GM12891 (cell line): ENCODE results near the gene PHLPP1.
A peak's percentile ranks its signal among the peaks of the same experiment; 100 is the strongest.

Source experiments
- DNase-seq: peaks from one replicate; pipeline ENCODE4 v3.0.0; 2011; ENCODE audit warnings: low spot score; ENCODE audit not compliant: insufficient read length
- FAIRE-seq: peaks from 2 replicates; lab custom pipeline; 2011; peaks lifted over from hg19 to GRCh38; lab: Jason Lieb, UNC
- PAX5 ChIP-seq: IDR thresholded peaks from 2 replicates; pipeline ENCODE4 v1.6.1; 2011; ENCODE audit warnings: low read length, moderate library complexity, mild to moderate bottlenecking; ENCODE audit not compliant: insufficient read depth, severe bottlenecking
- POLR2A ChIP-seq: IDR thresholded peaks from 2 replicates; pipeline ENCODE4 v1.6.1; 2011; ENCODE audit warnings: low read depth, low read length, control low read depth
- POLR2AphosphoS5 ChIP-seq: IDR thresholded peaks from 2 replicates; pipeline ENCODE4 v1.6.1; 2011; ENCODE audit warnings: low read depth, low read length, control low read depth
- POU2F2 ChIP-seq: IDR thresholded peaks from 2 replicates; pipeline ENCODE4 v1.6.1; 2011; ENCODE audit warnings: low read depth, mild to moderate bottlenecking, control low read depth, low read length, moderate library complexity
- SPI1 ChIP-seq: IDR thresholded peaks from 2 replicates; pipeline ENCODE4 v1.6.1; 2011; ENCODE audit warnings: low read depth, low read length, control low read depth
- TAF1 ChIP-seq: IDR thresholded peaks from 2 replicates; pipeline ENCODE4 v1.6.1; 2011; ENCODE audit warnings: low read depth, low read length, control low read depth

Gene PHLPP1

DNA sequence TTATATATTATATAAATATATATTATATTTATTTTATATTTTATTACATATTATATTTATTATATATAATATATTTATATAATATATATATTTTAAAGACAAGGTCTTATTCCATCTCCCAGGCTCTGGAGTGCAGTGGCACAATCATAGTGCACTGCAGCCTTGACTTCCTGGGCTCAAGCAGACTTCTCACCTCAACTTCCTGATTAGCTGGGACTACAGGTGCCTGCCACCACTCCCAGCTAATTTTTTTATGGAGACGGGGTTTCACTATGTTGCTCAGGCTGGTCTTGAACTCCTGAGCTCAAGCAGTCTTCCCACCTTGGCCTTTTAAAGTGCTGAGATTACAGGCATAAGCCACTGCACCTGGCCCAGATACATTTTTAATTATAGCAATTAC is 110.0 kb downstream of the PHLPP1 start:
- no peak for DNase-seq
- no peak for FAIRE-seq
- TF ChIP-seq TAF1 (no peak), SPI1 (no peak), POLR2AphosphoS5 (no peak), PAX5 (no peak)

DNA sequence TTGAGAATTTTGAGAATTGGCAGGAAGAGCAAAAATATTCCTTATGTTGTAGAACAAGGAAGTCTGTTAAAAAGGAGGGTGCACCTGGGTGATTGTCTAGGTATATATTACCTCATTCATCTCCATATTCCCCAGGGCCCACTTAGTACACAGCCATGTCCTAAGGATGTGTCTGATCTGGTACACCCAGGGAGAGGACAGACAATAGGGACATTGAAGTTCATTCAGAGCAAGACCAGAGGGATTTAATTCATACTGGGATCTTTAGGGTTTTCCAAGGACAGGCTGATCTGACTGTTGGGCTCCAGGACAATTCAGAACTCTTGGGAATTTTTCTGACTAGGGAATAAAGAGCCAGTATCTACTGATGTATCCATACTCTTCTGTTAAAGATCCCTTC is 112.1 kb downstream of the PHLPP1 start:
- DNase-seq = no peak
- no peak for FAIRE-seq
- TF ChIP-seq POLR2A = no peak
- TF ChIP-seq TAF1 = no peak
- no peak for TF ChIP-seq PAX5
- TF ChIP-seq SPI1 = no peak
- TF ChIP-seq POLR2AphosphoS5 = no peak
- no peak for TF ChIP-seq POU2F2

DNA sequence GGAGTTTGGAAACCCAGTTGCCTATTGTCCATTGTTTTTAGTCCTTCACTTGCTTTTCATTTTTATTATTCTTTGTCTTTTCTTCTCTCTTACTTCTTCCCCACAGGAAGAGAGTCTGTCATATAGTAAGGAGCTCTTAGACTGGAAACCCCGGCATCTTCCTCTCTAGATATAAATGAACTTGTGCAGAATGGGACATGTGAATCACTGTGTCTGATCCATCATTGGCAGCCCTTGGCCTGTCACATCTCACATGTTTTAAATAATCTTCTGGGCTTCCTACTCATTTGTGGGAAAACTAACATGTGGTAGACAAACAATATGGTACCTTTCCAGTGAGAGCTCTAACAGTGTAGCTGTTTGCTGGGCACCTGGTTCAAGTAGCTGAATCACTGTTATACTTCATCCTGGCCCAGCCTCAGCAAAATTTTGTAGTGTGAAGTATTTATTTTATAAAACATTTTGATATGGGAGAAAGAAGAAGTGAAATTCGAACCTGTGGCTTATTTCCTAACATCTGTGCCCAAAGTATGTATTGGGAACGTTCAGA is 112.8 kb downstream of the PHLPP1 start:
- DNase-seq (no peak), FAIRE-seq (no peak)
- TF ChIP-seq POLR2A = no peak
- TF ChIP-seq POU2F2 = no peak

DNA sequence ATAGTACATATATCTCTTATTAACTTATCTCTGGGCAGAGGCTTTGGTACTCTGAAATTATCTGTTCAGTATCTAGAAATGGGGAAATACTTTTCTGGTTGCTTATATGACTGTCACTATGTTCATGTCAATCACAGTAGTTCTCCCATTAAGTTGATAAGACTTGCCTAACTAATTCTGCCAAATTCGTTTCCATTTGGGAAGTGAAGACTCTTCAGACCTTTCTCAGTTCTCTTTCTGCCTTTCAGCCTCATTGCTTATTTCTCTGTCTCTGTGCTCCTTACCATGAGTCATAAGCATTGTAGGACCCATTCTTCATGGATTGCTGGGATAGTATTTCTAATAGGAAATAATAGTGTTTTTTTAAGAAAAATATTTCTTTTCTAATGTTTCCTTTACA is 113.5 kb downstream of the PHLPP1 start:
- peak; percentile 73 for TF ChIP-seq SPI1
- no peak for TF ChIP-seq TAF1
- no peak for TF ChIP-seq POLR2A
- FAIRE-seq (no peak), DNase-seq (no peak)

DNA sequence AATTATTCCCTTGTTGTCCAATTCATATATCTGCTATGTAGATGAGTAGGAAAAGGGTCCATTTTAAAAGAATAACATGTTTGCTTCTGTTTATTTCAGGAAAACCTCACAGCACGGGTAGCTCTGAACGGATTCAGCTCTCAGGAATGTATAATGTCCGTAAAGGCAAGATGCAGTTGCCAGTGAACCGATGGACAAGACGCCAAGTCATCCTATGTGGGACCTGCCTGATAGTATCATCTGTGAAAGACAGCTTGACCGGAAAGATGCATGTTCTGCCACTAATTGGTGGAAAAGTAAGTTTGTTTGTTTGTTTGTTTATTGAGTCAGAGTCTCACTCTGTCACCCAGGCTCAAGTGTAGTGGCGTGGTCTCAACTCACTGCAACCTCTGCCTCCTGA is 114.6 kb downstream of the PHLPP1 start:
- TF ChIP-seq SPI1 = no peak
- no peak for TF ChIP-seq POLR2AphosphoS5
- no peak for TF ChIP-seq POLR2A
- TF ChIP-seq TAF1 = no peak
- no peak for TF ChIP-seq POU2F2
- no peak for TF ChIP-seq PAX5
- DNase-seq (no peak), FAIRE-seq (peak; percentile 16)

DNA sequence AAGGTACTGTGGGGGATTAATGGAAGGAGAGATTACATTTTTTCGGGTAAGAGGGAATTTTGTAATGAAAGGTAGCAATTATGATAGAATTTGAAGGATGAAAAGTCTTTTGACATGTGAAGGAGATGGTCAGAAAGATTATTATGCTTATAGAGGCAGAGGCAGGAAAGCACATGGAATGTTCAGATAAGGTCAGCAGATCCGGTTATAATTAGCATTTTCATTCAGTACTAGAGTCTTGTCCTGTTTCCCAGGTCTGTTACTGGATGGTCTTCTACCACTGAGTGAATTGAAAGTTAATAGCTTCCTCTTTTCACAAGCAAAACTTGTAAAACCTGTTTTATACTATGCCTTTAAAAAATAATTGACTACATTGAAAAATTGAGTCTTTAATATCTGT is 116.9 kb downstream of the PHLPP1 start:
- TF ChIP-seq SPI1 = 0 out of 2 replicates have a peak, but pooled peaks have one; percentile 15
- no peak for TF ChIP-seq POLR2AphosphoS5
- no peak for DNase-seq
- peak; percentile 84 for FAIRE-seq

DNA sequence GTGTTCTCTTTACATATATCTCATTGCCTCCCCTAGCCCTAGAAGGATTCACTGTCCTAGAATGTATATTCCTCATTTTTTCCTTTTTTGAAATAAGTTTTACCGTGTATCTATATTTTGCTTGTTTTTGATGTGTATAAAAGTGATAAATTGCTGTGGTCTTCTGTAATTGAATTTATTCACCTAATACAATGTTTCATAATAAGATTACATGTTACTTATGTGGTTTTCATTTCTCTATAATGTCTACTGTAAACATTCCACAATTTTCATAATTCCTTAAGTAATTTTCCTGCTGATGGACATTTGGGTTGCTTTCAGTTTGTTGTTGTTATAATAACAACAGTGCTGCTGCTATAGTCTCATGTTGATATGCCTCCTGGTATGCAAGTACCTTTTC is 118.2 kb downstream of the PHLPP1 start:
- TF ChIP-seq TAF1 (no peak), POU2F2 (no peak), PAX5 (no peak), POLR2AphosphoS5 (no peak), POLR2A (no peak), SPI1 (no peak)
- no peak for FAIRE-seq
- no peak for DNase-seq

DNA sequence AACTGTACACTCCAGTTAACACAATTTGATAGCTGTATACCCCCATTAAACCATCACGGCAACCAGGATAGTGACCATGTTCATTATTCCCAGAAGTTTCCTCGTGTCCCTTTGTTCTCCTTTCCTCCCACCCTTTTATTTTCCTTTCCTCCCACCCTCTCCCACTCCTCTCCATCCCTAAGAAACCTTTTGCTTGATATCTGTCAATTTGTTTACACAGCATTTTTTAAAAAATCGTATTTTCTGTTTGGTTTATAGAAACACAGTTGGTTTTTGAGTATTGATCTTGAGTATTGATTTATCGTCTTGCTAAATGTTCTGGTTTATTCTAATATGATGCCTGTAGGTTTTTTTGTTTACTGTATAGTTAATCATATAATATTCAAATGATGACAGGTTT is 119.4 kb downstream of the PHLPP1 start:
- no peak for FAIRE-seq
- no peak for TF ChIP-seq POLR2A
- no peak for DNase-seq

DNA sequence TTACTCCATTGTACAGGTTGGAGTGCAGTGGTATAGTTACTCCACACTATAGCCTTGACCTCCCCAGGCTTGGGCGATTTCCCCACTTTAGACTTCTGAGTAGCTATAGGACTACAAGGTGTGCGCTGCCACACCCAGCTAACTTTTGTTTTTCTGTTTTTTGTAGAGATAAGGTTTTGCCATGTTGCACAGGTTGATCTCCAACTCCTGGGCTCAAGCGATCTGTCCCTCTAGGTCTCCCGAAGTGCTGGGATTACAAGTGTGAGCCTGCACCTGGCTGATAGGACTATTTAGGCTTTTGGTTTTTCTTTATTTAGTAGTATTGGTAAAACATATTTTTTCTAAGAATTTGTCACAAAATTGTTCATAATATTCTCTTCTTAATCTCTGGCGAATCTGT is 121.7 kb downstream of the PHLPP1 start:
- no peak for FAIRE-seq
- TF ChIP-seq POLR2AphosphoS5 (no peak), PAX5 (no peak), POU2F2 (no peak), SPI1 (no peak), TAF1 (no peak), POLR2A (no peak)

DNA sequence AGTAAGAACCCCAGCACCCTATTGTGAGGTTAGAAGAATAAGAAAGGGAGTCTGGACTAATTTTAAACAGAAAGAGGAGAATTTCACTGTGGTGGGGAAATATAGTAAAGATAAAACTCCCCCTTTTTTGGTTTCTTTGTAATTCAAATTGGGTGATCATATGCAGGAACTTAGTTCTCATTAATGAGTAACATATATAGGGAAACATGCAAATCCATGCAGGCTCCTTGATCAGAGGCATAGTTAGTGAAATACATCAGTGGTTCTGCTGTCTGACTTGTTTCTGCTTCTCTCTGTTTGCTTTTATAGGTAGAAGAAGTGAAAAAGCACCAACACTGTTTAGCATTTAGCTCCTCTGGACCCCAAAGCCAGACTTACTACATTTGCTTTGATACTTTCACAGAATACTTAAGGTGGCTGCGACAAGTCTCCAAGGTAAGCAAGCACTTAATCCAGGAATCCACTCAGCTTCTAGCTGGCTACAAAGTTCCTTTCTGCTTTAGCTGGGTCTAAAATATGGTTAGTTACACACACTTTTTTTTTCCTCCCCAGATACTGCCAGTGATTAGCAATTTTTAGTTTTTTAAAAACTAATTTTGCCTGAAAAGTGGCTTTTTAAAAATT is 123.2 kb downstream of the PHLPP1 start:
- no peak for TF ChIP-seq SPI1
- no peak for TF ChIP-seq TAF1
- TF ChIP-seq POLR2AphosphoS5 = no peak
- TF ChIP-seq POLR2A = no peak
- TF ChIP-seq PAX5 = no peak
- no peak for TF ChIP-seq POU2F2
- DNase-seq (no peak), FAIRE-seq (peak; percentile 91)

More for the DNA sequence above, 121.7 kb downstream of the PHLPP1 start:
- no peak for DNase-seq
